ENCODE measurements around the gene FSTL5. TPM values are rescaled to one million over a fixed set of nuclear protein-coding genes. Genes with fewer than 3 reads are reported as not detected.
A peak's percentile ranks its signal among the peaks of the same experiment; 100 is the strongest.
"Not testable (repeated sequence)": the region's sequence is repeated elsewhere in the genome, so short reads cannot be mapped to it uniquely, and the experiment has no call there.

FSTL5 gene
- 1 to 10 TPM; 1.6 to 3.4 (median 1.9) TPM for polyA plus RNA-seq (ENCODE audit: insufficient read length in 3 of 3)
- long read RNA-seq, donor 1: 0 reads
- long read RNA-seq, donor 2: 0 reads
- long read RNA-seq, donor 3: 0 reads
- long read RNA-seq, donor 4: 0 reads
- long read RNA-seq, donor 5: 0 reads
- long read RNA-seq, donor 6: 0 reads
- long read RNA-seq, donor 7: 0 reads
- long read RNA-seq, donor 8: 0 reads
- long read RNA-seq, donor 9: 0 reads
- long read RNA-seq, donor 10, partial matches to known transcripts: 0 of 1 reads
- long read RNA-seq, donor 10, other reads (novel, unspliced or antisense): 0 of 1 reads
- long read RNA-seq, donor 11: 0 reads
- long read RNA-seq, donor 12: 0 reads
- long read RNA-seq, donor 13: 0 reads
- long read RNA-seq, donor 14: 0 reads
- long read RNA-seq, donor 15, full-length matches to known transcripts: 1 of 1 reads
- long read RNA-seq, donor 15, partial matches to known transcripts: 0 of 1 reads
- long read RNA-seq, donor 15, other reads (novel, unspliced or antisense): 0 of 1 reads
- long read RNA-seq, donor 16: 0 reads

DNA sequence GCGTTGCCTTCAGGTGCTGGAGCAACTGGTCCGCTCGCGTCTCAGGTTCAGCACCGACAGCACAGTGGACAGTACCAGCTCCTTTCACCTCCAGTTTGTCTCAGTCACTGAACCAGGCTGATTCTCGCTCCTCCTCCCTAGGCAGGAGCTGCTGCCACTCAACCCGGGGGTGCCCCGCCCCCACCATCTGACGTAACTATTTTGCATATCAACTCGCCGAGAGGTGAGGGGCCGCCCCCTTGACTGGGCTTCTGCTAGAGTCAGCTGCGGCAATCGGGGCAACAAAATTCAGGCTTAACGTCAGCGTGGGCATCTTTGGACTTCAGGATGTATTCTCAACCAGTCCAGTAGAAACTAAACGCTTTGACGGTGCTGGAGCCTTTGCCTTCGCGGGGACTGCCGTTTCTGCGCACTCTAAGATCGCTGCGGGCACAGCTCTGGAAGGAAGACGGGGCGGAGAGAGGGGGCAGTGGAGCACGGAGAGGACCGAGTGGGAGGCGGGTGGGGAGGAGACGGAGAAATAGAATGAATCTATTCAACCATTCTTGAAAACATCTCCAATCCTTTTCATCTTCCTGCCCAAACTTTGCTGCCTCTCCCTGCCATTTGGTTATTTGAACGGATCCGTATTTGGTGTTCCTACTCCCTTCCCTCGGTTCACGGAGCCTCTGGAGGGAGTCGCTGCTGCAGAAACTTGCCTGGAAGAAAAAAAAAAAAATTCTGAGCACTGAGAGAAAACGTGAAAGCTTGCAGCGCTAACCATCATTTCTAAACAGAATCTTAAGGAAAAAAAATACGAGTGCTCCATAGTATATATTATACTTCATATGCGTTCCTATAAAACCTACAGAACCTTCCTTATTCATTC lies at the start of gene FSTL5:
TSS of gene FSTL5 (minus strand) at position 109 of the 868 bp plus-strand sequence. CDS start 52,604 bp downstream, outside the sequence.
- peak; percentile 89 for DNase-seq

DNA sequence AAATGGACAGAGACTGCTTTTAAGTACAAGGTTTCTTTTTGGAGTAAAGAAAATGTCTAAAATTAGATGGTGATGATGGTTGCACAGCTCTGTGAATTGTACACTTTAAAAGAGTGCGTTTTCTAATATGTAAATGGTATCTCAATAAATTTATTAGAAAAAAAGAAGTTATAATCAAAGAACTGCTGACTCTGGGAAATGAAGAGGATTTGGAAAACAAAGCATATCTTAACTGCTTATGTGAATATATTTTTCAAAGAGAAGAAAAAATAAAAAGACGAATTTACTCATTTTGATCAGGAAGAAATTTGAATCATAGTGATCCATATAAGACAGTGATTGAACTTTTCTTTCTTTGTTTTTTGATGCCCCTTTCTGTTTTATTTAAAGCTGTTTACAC lies 45.9 kb upstream of the FSTL5 start:
- DNase-seq: no peak

DNA sequence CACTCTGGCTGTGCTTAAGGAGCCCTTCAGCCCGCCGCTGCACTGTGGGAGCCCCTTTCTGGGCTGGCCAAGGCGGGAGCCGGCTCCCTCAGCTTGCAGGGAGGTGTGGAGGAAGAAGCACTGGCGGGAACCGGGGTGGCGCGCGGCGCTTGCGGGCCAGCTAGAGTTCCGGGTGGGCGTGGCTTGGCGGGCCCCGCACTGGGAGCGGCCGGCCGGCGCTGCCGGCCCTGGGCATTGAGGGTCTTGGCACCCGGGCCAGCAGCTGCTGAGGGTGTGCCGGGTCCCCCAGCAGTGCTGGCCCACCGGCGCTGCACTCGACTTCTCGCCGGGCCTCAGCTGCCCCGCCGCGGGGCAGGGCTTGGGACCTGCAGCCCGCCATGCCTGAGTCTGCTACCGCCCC lies 39.7 kb upstream of the FSTL5 start:
- not testable (repeated sequence) for DNase-seq

DNA sequence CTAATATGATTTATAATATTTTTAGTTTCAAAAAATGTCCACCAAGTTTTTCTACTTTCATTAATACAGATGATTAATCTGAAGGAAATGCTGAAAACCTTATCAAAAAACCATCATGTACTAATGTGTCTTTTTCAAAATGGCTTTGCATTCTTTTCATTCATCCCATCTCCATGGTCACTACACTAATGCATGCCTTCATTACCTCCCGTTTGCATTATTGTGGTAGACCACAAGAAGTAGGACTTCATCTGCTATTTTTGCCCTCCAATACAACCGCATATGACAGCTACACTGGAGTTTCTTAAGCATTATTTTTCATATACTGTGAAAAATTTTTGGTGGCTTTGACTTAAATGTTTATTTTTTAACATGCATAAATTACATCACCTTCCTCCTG lies 37.9 kb upstream of the FSTL5 start:
- no peak for DNase-seq

DNA sequence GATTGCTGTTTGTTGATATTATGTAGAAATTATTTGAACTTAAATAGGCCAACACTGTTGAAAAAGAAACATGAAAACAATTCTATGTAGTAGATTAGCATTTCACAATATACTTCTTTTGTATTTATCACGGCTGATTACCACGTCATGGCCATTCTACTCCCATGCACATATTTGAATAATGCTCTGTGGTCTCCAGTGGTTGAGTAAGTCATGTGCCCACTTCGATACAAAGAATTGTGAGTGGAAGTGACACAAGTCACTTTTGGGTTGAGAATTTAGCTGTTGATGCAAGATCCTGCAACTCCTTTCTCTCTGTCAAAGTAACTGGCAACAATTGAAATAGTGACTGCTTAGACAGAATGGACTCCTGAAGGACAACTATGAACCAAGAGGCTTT lies 6.7 kb upstream of the FSTL5 start:
- DNase-seq: no peak

DNA sequence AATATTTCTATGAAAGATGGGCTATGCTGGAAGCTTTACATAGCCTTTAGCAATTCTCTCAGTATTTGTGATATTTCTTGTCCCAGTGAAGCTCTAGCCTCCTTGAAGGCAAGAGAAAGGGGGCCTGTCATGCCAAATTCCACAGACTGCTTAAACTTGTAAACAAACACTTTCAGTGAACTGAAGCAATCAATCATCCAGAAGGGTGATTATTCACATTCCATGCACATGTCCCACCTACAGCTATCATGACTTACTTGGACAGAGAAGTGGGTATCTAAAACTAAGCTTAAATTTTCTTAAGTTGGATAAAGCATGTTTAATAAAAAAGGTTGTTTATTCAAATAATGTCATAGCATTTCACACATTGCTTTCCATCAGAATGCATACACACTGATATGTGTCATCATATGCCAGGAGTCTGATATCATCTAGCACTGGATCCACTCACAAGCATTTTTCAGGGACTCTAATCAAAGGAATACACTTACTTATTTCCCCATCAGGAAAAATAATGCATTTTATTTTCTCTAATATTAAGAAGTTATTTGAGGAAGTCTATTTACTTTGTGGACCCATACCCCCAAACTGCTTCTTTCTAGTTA lies 1.2 kb upstream of the FSTL5 start:
- DNase-seq: no peak

DNA sequence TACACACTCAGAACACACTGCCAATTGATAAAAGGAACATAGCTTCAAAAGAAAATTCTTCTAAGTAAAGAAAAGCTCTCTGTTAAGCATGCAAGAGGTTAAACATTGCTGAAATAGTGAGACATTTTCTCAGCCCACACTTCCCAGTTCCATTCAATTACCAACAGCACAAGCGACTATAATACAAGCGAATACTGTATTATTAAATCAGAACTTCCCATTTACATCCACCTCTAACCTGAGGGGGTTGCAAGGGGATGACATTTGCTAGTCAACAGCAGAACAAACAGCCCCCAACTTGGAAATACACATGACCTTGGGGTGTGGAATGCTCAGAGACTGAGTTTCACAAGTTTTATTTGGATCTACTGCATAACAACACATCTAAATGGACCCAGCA lies 1.1 kb downstream of the FSTL5 start:
- DNase-seq: no peak

DNA sequence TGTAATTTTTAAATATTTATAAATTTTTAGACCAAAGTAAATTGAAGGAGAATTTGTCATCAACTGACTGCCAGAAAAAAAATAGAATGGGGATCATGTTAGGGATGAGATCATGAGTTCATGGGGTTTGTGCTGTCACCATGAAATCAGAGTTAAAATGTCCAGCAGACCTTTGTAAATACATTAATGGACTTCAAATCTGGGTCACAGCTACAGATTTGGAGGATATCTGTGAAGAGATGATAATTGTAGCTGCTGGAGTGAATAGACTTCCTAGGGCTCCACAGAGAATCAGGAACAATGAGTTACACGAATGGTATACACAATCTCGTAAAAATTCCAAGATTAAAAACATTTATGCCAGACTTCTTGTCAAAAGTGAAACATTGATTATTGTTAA lies 6.6 kb downstream of the FSTL5 start:
- no peak for DNase-seq

DNA sequence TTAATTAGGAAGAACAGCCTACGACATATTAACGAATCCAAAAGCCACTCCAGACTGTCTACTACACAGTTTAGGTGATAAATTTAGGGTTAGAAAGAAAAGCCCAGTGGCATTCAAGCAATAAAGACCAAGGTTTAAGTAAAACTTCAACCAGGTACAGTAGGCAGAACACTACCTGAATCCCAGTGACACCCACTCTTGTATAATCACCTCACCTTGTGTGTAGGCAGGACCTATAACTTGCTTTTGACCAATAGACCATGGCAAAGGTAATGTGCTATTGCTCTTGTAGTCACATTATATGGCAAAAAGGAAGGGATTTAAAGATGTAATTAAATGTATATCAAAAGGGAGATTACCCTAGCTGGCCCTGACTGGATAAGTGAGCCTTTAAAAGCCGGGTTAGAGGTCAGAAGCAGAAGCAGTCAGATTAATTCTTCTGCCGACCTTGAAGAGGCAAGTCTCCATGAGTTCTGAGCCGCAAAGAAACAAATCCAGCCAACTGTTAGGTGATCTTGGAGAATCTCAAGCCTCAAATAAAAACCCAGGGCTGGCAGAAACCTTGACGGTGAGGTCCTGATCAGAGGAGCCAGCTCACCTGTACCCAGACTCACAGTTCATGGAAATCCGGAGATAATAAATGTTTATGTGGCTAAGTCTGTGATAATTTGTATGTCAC lies 8.8 kb downstream of the FSTL5 start:
- DNase-seq: no peak

DNA sequence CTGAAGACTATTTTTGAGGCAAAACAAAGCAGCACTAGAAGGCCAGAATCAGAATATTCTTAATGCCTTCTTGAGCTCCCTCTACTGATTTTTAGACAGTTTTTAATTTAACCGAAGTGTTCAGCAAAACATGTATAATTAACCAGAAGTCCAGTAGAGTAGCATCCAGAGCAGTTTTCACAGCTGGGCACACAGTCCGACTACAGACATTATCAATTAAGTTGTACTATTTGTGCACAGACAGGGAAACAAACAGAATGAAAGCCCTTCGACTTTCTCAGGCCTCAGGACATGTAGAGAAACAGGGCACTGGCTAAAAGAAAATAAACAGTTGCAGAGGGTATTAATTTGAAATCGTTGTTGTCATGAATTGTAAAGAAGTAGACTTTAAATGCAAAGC lies 11.9 kb downstream of the FSTL5 start:
- DNase-seq: no peak

DNA sequence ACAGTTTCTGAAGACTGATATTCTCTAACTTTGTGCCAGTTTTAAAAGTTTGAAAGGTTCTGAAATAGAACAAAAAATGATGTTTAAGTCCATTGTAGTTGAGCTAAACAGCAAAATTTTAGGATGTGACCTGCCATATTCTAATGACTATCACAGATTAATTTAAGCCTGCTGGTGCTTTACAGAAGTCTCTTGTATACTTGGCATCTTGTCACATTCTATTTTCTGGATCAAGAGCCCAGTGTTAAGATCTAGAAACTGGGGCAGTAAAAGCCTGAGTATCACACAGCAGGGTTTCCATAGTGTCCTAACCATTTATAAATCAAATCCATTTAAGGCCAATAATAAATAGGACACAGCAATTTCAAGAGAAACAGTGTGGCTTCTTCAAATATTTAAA lies 12.4 kb downstream of the FSTL5 start:
- DNase-seq: no peak

DNA sequence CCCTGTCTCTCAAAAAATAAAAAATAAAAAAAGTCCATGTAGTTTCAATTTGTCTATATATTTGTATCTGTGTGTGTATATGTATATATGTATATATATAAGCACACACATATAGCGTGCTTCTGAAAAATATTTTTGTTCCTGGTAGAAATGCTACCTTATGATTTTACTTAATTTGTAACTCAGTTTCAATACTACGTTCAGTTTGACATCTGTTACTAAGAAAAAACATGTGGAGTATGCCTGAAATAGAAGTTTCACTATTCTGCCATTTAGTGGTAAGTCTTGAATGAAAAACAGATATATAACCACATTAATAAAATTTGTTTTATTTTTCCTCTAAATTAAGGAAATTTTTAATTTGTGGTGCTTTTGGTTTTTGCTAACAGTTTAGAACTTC lies 14.2 kb downstream of the FSTL5 start:
- no peak for DNase-seq

DNA sequence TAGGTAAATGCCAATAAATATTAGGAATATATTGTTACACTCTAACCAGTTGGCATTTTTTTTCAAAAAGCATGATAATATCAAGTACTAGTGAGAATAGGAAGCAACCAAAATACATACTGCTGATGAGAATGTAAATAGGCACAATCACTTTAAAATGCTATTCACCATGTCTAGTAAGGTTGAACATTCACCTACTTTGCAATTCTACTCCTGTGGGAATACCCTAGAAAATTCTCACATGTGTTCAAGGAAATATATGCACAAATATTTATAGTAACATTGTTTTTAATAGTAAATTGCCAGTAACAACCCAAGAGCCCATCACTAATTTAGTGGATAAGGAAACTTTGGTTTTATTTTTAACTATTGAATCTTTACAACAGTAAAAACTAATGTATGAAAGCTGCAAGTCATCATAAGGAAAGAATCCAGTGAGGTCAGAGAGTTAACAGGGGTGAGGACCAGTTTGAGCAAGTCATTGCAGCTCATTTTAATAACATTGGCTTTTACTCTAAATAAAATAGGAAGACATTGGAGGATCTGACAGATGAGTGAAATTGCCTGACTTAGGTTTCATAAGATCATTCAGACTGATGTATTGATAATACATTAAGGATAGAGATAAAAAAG lies 23.6 kb downstream of the FSTL5 start:
- no peak for DNase-seq

DNA sequence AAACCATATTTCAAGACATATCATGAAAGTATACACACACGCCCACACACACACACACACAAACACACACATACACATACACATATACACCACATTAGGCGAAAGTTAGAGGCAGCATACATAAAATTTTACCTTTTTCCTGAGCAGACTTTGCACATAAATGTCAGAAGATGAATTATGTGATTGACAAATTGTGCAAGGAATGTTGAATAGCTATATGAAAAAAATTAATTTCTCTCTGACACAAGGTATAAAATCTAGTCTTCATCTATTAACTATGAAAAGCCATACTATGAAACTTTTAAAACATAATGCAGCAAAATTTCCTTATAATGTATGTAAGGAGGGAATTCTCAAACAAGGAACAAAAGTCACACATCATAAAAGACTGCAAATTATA lies 24.4 kb downstream of the FSTL5 start:
- no peak for DNase-seq

DNA sequence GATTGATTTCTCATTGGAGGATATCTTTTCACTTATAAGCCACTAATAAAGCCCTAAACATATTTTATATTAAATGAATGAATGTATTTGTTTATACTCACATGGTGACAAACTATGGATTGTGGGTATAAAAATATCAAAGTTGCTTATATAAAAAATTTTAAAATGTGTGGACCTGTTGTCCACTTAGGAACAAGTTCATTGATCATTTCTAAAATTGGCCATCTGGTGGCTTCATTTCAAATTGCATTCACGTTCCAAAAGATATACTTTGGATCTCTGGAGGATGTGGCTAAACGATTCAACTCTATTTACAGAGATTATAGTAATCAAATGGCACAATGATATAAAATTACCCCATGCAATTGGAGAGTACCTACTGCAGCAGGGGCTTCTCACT lies 32.5 kb downstream of the FSTL5 start:
- DNase-seq: no peak

DNA sequence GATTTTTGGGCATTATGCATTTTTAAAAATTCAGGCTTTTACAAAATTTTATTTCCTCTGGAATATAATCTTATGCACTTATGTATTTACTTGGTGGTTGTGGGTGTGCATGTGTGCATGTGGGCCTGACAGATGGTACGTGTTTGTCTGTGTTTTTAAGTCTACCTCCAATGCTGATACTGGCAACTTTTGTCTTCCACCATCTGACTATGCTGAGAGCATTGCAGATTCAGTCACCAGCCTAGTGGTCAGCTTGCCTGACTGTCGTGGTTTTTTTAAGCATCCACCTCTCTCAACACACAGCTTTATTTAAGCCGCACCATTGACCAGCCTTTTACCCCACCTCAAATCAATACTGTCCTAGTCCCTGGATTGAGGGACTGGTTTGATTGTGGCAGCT lies 37.1 kb downstream of the FSTL5 start:
- no peak for DNase-seq

DNA sequence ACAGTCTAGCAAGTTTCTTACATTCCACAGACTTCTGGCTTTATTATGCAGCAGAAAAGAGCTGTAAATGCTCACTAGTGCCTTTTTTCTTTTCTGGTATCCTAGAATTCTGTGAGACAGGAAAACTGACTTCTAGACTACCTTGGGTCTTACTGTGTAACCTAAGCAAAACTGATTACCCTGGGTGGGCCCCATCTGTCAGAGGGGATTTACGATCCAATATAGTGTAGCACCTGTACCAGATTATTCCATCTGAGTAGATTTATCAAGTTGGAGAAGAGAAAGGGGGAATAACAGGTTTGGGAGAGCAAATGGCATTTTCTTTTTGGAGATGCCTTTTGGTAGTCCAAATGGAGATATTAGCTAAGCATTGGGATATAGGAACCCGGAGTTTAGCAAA lies 46.7 kb downstream of the FSTL5 start:
- no peak for DNase-seq

DNA sequence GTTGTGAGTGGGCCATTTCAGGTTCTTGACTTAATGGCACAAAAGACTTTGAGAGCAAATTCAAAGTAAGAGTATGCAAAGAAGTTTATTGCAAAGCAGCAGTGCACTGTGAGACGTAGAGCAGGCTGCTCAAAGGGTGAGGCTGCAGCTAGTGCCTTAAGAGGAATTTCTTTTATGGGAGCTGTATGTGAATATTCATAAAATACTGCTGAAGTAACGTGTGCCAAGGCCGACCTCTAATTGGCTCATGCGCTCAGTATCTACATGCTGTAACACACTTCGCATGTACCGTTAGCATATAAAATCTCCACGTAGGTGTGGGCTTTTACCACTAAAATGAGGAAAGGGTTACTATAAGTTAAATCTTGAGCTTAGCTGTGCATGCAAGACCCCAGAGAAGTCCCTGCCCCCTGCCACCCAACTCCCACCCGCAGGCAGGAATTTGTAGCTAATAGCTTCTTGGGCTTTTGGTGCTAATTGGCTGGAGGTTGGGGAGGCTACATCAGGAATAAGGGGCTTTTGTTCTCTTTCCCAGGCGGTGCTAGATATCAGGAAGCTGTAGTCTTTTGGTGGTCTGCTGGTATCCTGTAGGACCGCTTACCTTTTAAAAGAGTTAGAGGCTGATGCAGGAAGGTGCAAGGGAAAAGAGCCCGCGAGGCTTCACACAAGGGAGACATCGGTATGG lies 47.6 kb downstream of the FSTL5 start:
- no peak for DNase-seq

DNA sequence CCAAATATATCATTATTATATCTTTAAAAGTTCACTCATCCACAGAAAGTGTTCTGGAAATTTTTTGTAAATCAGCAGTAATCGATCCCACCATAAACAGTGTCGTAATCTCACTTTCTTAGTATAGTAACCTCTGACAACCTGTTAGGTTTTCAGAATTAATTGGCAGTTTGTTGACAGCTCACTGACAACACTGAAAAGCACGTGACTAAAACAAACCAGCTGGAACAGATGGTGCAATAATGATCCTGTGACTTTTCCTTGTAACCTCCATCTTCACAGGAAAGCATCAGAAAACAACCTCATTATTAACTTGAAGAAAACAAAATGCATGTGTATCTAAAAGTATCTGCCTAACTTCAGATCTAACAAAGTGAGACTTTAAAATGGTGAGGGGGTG lies 48.5 kb downstream of the FSTL5 start:
- DNase-seq: no peak

DNA sequence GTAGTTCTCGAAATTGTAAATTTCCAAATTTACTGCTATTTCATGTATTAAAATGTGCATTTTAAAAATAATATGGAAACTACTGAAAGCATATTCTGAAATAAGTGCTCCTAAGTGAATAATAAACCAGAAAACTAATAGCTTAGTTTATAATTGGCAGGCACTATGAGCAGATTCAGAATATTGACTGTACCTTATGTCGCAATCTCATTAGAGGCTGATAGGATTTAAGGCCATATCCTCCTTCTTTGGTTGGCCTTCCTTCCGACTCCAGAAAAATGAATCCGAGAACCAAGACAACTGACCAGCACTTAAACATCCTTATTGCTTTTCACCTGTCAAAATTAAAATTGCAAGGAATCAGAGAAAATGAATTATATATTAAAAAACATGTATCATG lies 52.7 kb downstream of the FSTL5 start:
- DNase-seq: no peak
